Measurements from ENCODE around the gene PEMT.

Gene PEMT

GRCh38 chr17:17552351-17553216, 38.9 kb downstream of the PEMT start:
- H3K4me3 ChIP-seq (ENCODE audit: low read depth, low read length), result no peak overlapping the region
- H3K36me3 ChIP-seq (ENCODE audit: insufficient read depth, low read length), result no peaks in the 10 kb centered on the region
- H3K27ac ChIP-seq (ENCODE audit: low read depth, low read length), result no peak overlapping the region
- no peak overlapping the region for H2AFZ ChIP-seq (ENCODE audit: low read length, unreplicated experiment)
- H3K79me2 ChIP-seq (ENCODE audit: control insufficient read depth, insufficient read depth, low read length, unreplicated experiment), result no peaks in the 10 kb centered on the region
- H3K4me1 ChIP-seq (ENCODE audit: control insufficient read depth, insufficient read depth, low read length, unreplicated experiment), result no peaks in the 10 kb centered on the region
- H3K27me3 ChIP-seq (ENCODE audit: insufficient read depth, low read length), result no peaks in the 10 kb centered on the region

GRCh38 chr17:17551361-17551760, 40.1 kb downstream of the PEMT start:
- H3K36me3 ChIP-seq (ENCODE audit: insufficient read depth, low read length), result no peaks in the 10 kb centered on the region
- H3K79me2 ChIP-seq (ENCODE audit: control insufficient read depth, insufficient read depth, low read length, unreplicated experiment), result no peaks in the 10 kb centered on the region
- H3K4me1 ChIP-seq (ENCODE audit: control insufficient read depth, insufficient read depth, low read length, unreplicated experiment), result no peaks in the 10 kb centered on the region
- no peak overlapping the region for H3K4me3 ChIP-seq (ENCODE audit: low read depth, low read length)
- no peak overlapping the region for H3K27ac ChIP-seq (ENCODE audit: low read depth, low read length)
- H3K27me3 ChIP-seq (ENCODE audit: insufficient read depth, low read length), result no peaks in the 10 kb centered on the region
- no peak overlapping the region for H2AFZ ChIP-seq (ENCODE audit: low read length, unreplicated experiment)

- Histone ChIP-seq H3K27ac (ENCODE audit: low read depth, low read length) (no peak overlapping the region), H3K36me3 (ENCODE audit: insufficient read depth, low read length) (no peaks in the 10 kb centered on the region), H3K27me3 (ENCODE audit: insufficient read depth, low read length) (no peaks in the 10 kb centered on the region), H3K4me1 (ENCODE audit: control insufficient read depth, insufficient read depth, low read length, unreplicated experiment) (peaks cover 11% of the 10 kb centered on the region), H3K4me3 (ENCODE audit: low read depth, low read length) (no peak overlapping the region), H3K79me2 (ENCODE audit: control insufficient read depth, insufficient read depth, low read length, unreplicated experiment) (no peaks in the 10 kb centered on the region), H2AFZ (ENCODE audit: low read length, unreplicated experiment) (no peak overlapping the region)
Observed at GRCh38 chr17:17549732-17550366, 41.7 kb downstream of the PEMT start.

GRCh38 chr17:17548044-17548443, 43.5 kb downstream of the PEMT start:
- Histone ChIP-seq H3K4me1 (ENCODE audit: control insufficient read depth, insufficient read depth, low read length, unreplicated experiment) (peaks cover 11% of the 10 kb centered on the region), H3K27ac (ENCODE audit: low read depth, low read length) (no peak overlapping the region)

GRCh38 chr17:17547210-17547764, 44.2 kb downstream of the PEMT start:
- Histone ChIP-seq H2AFZ (ENCODE audit: low read length, unreplicated experiment) (no peak overlapping the region), H3K36me3 (ENCODE audit: insufficient read depth, low read length) (no peaks in the 10 kb centered on the region), H3K4me3 (ENCODE audit: low read depth, low read length) (no peak overlapping the region), H3K4me1 (ENCODE audit: control insufficient read depth, insufficient read depth, low read length, unreplicated experiment) (peaks cover 11% of the 10 kb centered on the region), H3K27ac (ENCODE audit: low read depth, low read length) (no peak overlapping the region), H3K79me2 (ENCODE audit: control insufficient read depth, insufficient read depth, low read length, unreplicated experiment) (no peaks in the 10 kb centered on the region), H3K27me3 (ENCODE audit: insufficient read depth, low read length) (no peaks in the 10 kb centered on the region)

More at GRCh38 chr17:17548044-17548443, 43.5 kb downstream of the PEMT start:
- Histone ChIP-seq H3K4me3 (ENCODE audit: low read depth, low read length) (no peak overlapping the region), H3K79me2 (ENCODE audit: control insufficient read depth, insufficient read depth, low read length, unreplicated experiment) (no peaks in the 10 kb centered on the region), H2AFZ (ENCODE audit: low read length, unreplicated experiment) (no peak overlapping the region), H3K36me3 (ENCODE audit: insufficient read depth, low read length) (no peaks in the 10 kb centered on the region), H3K27me3 (ENCODE audit: insufficient read depth, low read length) (no peaks in the 10 kb centered on the region)

GRCh38 chr17:17546399-17547185, 44.9 kb downstream of the PEMT start:
- Histone ChIP-seq H3K4me1 (ENCODE audit: control insufficient read depth, insufficient read depth, low read length, unreplicated experiment) (peaks cover 11% of the 10 kb centered on the region), H3K27me3 (ENCODE audit: insufficient read depth, low read length) (no peaks in the 10 kb centered on the region), H2AFZ (ENCODE audit: low read length, unreplicated experiment) (no peak overlapping the region), H3K36me3 (ENCODE audit: insufficient read depth, low read length) (no peaks in the 10 kb centered on the region), H3K27ac (ENCODE audit: low read depth, low read length) (no peak overlapping the region), H3K4me3 (ENCODE audit: low read depth, low read length) (no peak overlapping the region), H3K79me2 (ENCODE audit: control insufficient read depth, insufficient read depth, low read length, unreplicated experiment) (no peaks in the 10 kb centered on the region)

GRCh38 chr17:17545984-17546383, 45.5 kb downstream of the PEMT start:
- Histone ChIP-seq H3K27me3 (ENCODE audit: insufficient read depth, low read length) (no peaks in the 10 kb centered on the region), H3K4me1 (ENCODE audit: control insufficient read depth, insufficient read depth, low read length, unreplicated experiment) (peaks cover 11% of the 10 kb centered on the region), H3K79me2 (ENCODE audit: control insufficient read depth, insufficient read depth, low read length, unreplicated experiment) (no peaks in the 10 kb centered on the region), H3K27ac (ENCODE audit: low read depth, low read length) (no peak overlapping the region), H2AFZ (ENCODE audit: low read length, unreplicated experiment) (no peak overlapping the region), H3K36me3 (ENCODE audit: insufficient read depth, low read length) (no peaks in the 10 kb centered on the region), H3K4me3 (ENCODE audit: low read depth, low read length) (no peak overlapping the region)

GRCh38 chr17:17545031-17545820, 46.3 kb downstream of the PEMT start:
- H3K27ac ChIP-seq (ENCODE audit: low read depth, low read length), result no peak overlapping the region
- H3K4me1 ChIP-seq (ENCODE audit: control insufficient read depth, insufficient read depth, low read length, unreplicated experiment), result peaks cover 11% of the 10 kb centered on the region
- H3K79me2 ChIP-seq (ENCODE audit: control insufficient read depth, insufficient read depth, low read length, unreplicated experiment), result no peaks in the 10 kb centered on the region
- H3K27me3 ChIP-seq (ENCODE audit: insufficient read depth, low read length), result no peaks in the 10 kb centered on the region
- no peaks in the 10 kb centered on the region for H3K36me3 ChIP-seq (ENCODE audit: insufficient read depth, low read length)
- H3K4me3 ChIP-seq (ENCODE audit: low read depth, low read length), result no peak overlapping the region
- no peak overlapping the region for H2AFZ ChIP-seq (ENCODE audit: low read length, unreplicated experiment)

GRCh38 chr17:17542906-17543635, 48.4 kb downstream of the PEMT start:
- Histone ChIP-seq H3K27ac (ENCODE audit: low read depth, low read length) (no peak overlapping the region), H3K27me3 (ENCODE audit: insufficient read depth, low read length) (no peaks in the 10 kb centered on the region), H3K4me3 (ENCODE audit: low read depth, low read length) (no peak overlapping the region), H3K79me2 (ENCODE audit: control insufficient read depth, insufficient read depth, low read length, unreplicated experiment) (no peaks in the 10 kb centered on the region), H2AFZ (ENCODE audit: low read length, unreplicated experiment) (no peak overlapping the region), H3K4me1 (ENCODE audit: control insufficient read depth, insufficient read depth, low read length, unreplicated experiment) (peaks cover 11% of the 10 kb centered on the region), H3K36me3 (ENCODE audit: insufficient read depth, low read length) (no peaks in the 10 kb centered on the region)

Data from ACC112 (cell line).